Measurements from ENCODE around the gene DIAPH2.

Gene DIAPH2

DNA sequence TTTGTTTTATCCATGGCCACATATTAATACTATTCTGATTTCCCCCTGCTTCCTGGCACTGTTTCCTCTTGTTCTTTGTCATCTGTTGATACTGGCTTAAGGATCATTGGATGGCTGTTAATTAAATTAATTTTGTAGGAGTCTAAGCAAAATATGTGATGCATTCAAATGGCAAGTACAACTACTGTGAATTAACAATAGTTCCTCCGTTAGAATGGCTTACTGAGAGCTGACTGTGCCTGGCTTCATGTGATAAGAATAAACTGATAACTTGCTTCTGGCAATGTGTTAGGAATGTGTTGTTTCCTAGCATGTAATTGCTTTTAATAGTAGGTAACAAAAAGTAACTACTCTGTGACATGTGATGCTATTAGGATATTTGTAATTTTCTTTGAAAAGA, 297.5 kb downstream of the DIAPH2 start:
- DNase-seq: no peak

DNA sequence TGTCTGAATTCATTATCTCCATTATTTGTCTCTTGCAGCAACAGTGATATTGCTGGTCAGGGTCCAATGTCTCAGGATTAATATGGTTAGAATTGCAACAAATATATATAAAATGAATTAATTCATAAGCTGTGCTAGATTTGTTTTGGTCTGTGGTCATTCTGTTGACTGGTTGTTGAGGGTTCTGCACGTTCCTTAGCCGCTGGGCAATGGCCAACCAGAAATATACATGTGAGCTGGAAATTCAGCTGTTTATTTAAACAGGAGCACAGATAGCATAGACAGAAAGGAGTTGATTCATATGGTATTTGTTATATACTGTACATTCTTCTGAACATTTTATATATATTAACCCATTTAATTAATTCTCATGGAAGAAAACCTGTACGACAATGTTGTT, 299.9 kb downstream of the DIAPH2 start:
- no peak for DNase-seq

- DNase-seq: no peak
These were observed 300.4 kb downstream of the DIAPH2 start for GRCh38 chrX:96985046-96985445.

DNA sequence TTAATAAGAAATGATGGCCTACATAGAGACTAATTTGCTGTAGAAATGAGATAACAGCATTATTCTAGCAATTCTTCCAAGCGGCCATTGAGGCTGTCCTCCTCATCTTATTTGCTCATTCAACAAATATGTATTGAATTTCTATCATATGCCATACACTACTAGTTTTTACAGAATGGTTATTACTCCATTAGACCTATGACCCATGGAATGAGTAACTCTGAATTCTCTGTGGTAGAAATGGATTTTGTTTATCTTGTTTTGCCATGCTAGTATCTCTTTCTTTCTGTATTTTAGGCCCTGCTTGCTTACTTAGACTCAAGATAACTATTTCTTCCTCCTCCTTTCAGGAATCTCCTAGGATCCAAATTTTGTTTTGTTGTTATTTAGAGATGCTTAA, 302.6 kb downstream of the DIAPH2 start:
- no peak for DNase-seq

DNA sequence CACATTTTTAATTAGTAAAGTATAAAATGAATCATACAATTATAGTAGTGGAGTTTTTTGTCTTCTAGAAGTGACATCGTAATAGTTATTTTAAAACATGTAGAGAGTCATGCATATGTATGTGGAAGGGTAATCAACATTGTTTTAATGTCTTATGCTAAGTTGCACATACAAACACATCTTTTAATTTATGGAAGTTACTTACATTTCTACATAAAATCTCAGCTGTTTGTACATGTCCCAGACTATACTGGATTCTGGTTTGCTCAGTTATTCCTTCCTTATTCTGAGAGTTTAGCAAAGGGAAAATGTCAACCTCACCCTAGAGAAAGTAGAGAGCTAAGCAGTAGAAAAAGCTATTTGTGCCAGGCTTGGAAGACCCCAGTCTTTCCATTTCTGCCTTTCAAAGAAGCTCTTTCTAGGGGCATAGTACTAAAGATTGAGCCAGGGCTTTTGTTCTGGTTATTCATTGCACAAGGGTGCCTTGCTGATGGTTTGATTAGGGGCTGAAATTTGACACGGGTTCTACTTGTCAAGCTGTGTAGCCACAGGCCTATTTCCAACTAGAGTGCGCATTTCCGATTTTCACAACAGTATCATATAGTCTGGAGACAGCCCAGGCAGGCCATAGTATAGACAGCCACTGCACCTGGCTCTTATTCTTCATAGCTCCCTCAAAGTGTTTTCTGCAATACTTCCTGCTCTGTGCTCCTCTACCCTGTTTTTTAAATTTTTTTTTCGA, 305.4 kb downstream of the DIAPH2 start:
- DNase-seq: peak; percentile 76

GRCh38 chrX:96994093-96994492, 309.5 kb downstream of the DIAPH2 start:
- DNase-seq: no peak

GRCh38 chrX:96997196-96997595, 312.6 kb downstream of the DIAPH2 start:
- DNase-seq: no peak

GRCh38 chrX:97000682-97001368, 316.2 kb downstream of the DIAPH2 start:
- DNase-seq: no peak

DNA sequence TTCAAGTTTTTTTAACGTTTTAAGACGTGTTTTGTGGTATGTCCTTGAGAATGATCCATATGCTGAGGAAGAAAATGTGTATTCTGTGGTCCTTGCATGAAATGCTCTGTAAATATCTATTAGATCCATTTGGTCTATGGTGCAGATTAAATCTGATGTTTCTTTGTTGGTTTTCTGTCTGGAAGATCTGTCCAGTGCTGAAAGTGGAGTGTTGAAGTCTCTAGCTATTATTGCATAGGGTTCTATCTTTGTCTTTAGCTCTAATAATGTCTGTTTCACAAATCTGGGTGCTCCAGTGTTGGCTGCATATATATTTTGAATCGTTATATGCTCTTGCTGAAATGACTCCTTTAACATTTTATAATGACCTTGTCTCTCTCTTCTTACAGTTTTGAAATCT, 321.5 kb downstream of the DIAPH2 start:
- no peak for DNase-seq

- no peak for DNase-seq
These were observed 324.7 kb downstream of the DIAPH2 start for GRCh38 chrX:97009391-97009790.

DNA sequence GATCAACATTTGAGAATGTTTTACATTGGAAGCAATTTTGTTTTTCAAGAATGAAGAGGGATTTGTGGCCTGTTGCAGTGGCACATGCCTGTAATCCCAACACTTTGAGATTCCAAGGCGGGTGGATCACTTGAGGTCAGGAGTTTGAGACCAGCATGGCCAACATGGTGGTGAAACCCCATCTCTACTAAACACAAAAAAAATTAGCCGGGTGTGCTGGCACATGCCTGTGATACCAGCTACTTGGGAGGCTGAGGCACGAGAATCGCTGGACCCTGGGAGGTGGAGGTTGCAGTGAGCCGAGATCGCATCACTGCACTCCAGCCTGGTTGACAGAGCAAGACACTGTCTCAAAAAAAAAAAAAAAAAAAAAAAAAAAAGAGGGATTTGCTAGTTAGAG, 326.9 kb downstream of the DIAPH2 start:
- no peak for DNase-seq

DNA sequence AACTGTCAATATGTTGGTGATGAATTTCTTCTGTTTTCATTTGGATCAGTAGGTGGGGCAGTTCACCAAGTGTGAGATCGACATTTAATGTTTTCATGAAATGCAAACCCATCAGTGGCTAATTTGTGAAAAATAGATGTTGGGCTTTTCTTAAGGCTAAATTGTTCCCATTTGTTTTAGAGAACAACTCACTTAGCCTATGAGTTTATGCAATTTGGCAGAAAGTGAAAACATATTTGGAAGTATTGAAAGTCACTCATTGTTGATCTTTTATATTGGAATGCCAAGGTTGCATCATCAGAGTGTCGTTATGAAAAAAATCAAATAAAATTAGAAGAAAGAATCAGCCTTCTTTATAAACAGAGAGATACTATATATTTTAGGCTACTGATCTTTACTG, 331.5 kb downstream of the DIAPH2 start:
- no peak for DNase-seq

- DNase-seq: no peak
These were observed 337.0 kb downstream of the DIAPH2 start for GRCh38 chrX:97021680-97022079.

- peak; percentile 21 for DNase-seq
These were observed 341.8 kb downstream of the DIAPH2 start for GRCh38 chrX:97026406-97026805.

- peak; percentile 65 for DNase-seq
These were observed 342.8 kb downstream of the DIAPH2 start for GRCh38 chrX:97027384-97027922.

DNA sequence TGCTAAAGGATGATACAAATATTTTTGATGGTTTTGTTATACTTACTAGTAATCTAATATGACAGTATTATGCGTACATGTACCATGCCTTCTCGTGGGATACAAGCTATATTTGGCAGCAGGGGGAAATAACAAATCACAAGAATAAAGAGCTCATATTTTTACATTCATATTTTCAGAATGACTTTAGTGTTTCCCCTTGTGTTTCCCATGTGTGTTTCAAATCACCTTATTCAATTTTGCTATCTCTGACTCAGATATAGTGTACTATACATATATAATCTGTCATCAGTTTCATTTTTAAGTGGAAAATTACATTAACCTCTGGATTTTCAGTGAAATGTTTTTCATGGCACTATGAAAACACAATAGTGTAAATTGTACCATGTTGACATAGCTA, 345.8 kb downstream of the DIAPH2 start:
- no peak for DNase-seq

- no peak for DNase-seq
These were observed 346.3 kb downstream of the DIAPH2 start for GRCh38 chrX:97030947-97031346.

GRCh38 chrX:97039363-97040029, 354.9 kb downstream of the DIAPH2 start:
- no peak for DNase-seq

DNA sequence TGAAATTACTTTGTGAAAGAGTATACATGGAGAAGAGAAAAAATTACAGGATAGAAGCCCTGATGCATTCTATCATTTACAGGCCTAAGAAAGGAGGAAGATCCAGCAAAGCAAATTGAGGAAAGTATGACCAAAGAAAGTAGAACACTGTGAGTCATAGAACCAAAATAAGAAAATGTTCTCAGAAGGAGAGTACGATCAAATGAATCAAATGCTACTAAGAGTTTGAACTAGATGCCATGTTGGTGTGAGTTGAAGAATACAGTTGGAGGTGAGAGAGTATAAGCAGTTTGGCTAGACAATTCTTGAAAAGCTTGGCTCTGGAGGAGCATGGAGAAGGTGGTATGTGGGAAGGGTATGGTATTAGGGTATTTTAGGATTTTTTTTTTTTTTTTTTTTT, 360.8 kb downstream of the DIAPH2 start:
- DNase-seq: no peak

- DNase-seq: no peak
These were observed 362.2 kb downstream of the DIAPH2 start for GRCh38 chrX:97046867-97047266.

GRCh38 chrX:97050392-97050791, 365.8 kb downstream of the DIAPH2 start:
- no peak for DNase-seq

DNA sequence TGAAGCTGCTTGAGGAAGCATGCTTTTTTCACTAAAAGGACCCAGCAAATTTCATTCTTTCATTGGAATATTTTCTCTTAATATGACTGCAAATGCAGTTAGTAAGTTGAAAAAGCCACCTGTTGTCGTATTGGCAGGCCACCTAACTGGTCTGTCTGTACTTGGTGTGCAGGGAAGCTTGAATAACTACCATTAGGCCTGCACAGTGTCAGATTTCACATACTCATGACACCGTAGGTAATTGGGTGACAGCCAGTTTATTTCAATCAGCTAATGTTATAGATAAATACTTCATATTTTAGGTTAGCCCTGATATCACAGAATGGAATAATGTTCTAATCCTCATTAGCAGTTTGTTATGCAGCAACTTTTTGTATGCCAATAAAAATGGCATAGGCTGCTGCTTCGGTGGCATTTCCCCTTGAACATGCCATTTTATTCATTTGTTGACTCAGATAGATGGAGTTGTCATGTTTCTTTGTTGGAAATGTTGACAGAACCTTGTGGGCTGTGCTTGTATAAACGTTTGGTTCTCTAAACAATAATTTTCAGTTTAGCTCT, 372.8 kb downstream of the DIAPH2 start:
- DNase-seq: peak; percentile 41

DNA sequence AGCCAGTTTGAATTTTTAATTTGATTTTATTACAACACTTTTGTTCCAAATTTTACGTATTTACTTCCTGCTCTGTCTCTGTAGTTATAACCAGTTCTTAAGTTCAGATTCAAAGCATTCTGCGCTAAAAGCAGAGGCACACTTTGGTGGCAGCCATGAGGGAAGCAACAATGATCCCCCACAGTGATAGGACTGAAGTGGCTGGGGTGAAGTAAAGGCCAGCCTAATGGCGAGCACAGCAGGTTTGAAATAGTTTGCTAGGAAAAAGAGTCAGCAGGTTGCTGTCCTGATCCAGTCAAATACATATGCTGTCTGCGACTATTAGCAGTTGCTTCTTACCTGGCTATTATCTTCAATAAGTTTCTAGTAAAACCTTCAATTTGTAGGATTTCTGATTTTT, 375.4 kb downstream of the DIAPH2 start:
- no peak for DNase-seq

DNA sequence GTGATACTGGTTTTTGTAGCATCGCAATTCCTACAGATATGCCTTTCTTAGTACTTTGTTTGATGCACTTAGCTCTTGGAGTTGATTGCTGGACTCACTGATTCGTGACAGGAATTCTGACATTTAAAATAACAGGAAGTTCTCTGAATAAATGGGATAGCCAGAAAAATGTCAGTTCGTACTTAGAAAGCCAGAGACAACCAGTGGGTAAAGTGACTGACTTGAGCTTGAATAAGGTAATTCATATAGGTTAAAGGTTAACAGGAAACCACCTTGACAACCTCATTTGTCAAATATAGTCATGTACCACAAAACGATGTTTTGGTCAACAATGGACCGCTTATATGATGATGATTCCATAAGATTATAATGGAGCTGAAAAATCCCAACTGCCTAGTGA, 380.4 kb downstream of the DIAPH2 start:
- DNase-seq: no peak

All from NCI-H2107 (cell line).